PC-3 (cell line): ENCODE measurements around the gene ISM2. TPM values are rescaled to one million over a fixed set of nuclear protein-coding genes. Genes with fewer than 3 reads are reported as not detected.

Source experiments
- ATAC-seq: fragments of 200-7000 bp; cut with Tn5 transposase; 2 replicates; pipeline ENCODE4 v1.9.1; 2020; ENCODE audit warnings: mild to moderate bottlenecking, moderate library complexity
- BruUV-seq: library from RNA; stranded (reverse); fragments of 400-500 nt; replicated peaks from 2 replicates; lab custom pipeline; 2021; lab: Mats Ljungman, UMichigan
- CTCF ChIA-PET: fragments of 300-600 bp; sonication (Branson Sonifier 250); formaldehyde crosslinking; loops from one replicate; lab custom pipeline; 2022; ENCODE audit warnings: antibody characterized with exemption; lab: Charles Lee
- POLR2A ChIA-PET: fragments of 300-600 bp; sonication (Branson Sonifier 250); formaldehyde crosslinking; loops from one replicate; lab custom pipeline; 2022; ENCODE audit warnings: antibody characterized with exemption; ENCODE audit not compliant: unreplicated experiment; lab: Charles Lee
- DNase-seq: peaks from one replicate; pipeline ENCODE4 v3.0.0-alpha.2; 2015
- H2AFZ ChIP-seq: fragments of 300-600 bp; sonication (generic); 2 replicates; pipeline ENCODE4 v1.6.0; 2016; ENCODE audit warnings: antibody characterized with exemption, low read length
- H3F3A ChIP-seq: fragments of 300-600 bp; sonication (generic); one replicate; pipeline ENCODE4 v1.6.0; 2017; ENCODE audit warnings: antibody characterized with exemption, low read length, control low read depth, mild to moderate bottlenecking; ENCODE audit not compliant: unreplicated experiment
- H3K27ac ChIP-seq: fragments of 300-600 bp; sonication (generic); 2 replicates; pipeline ENCODE4 v1.5.1; 2016; ENCODE audit warnings: mild to moderate bottlenecking, low read length
- H3K27me3 ChIP-seq: fragments of 300-600 bp; sonication (generic); 2 replicates; pipeline ENCODE4 v1.6.1; 2016; ENCODE audit warnings: low read length, mixed read lengths
- H3K36me3 ChIP-seq: fragments of 300-600 bp; sonication (generic); 2 replicates; pipeline ENCODE4 v1.6.1; 2016; ENCODE audit warnings: low read depth, mixed run types, low read length, mixed read lengths
- H3K4me1 ChIP-seq: fragments of 300-600 bp; sonication (generic); 2 replicates; pipeline ENCODE4 v1.5.1; 2016; ENCODE audit warnings: low read length; ENCODE audit not compliant: insufficient read depth
- H3K4me2 ChIP-seq: fragments of 300-600 bp; sonication (generic); 2 replicates; pipeline ENCODE4 v1.6.0; 2016; ENCODE audit warnings: low read length
- H3K4me3 ChIP-seq: fragments of 300-600 bp; sonication (generic); 2 replicates; pipeline ENCODE4 v1.5.1; 2016; ENCODE audit warnings: mild to moderate bottlenecking, low read length, mixed read lengths
- H3K79me2 ChIP-seq: fragments of 300-600 bp; sonication (generic); 2 replicates; pipeline ENCODE4 v1.6.1; 2017; ENCODE audit warnings: low read length, mixed read lengths
- H3K9ac ChIP-seq: fragments of 300-600 bp; sonication (generic); 2 replicates; pipeline ENCODE4 v1.6.0; 2016; ENCODE audit warnings: mild to moderate bottlenecking, low read length
- H3K9me2 ChIP-seq: fragments of 300-600 bp; sonication (generic); replicated peaks from 2 replicates; pipeline ENCODE4 v1.6.1; 2016; ENCODE audit warnings: mixed run types, low read length, mixed read lengths
- H3K9me3 ChIP-seq: fragments of 300-600 bp; sonication (generic); 2 replicates; pipeline ENCODE4 v1.6.1; 2016; ENCODE audit warnings: low read length, mixed read lengths
- H4K20me1 ChIP-seq: fragments of 300-600 bp; sonication (generic); 2 replicates; pipeline ENCODE4 v1.6.1; 2016; ENCODE audit warnings: low read length, mixed read lengths
- CTCF ChIP-seq: fragments of 300-600 bp; sonication (generic); conservative IDR thresholded peaks from 2 replicates; pipeline ENCODE4 v1.5.1; 2017; ENCODE audit warnings: antibody characterized with exemption, low read depth, mild to moderate bottlenecking, low read length
- EZH2 ChIP-seq: fragments of 300-600 bp; sonication (generic); IDR thresholded peaks from one replicate; pipeline ENCODE4 v1.6.1; 2017; ENCODE audit warnings: antibody characterized with exemption, mild to moderate bottlenecking, low read length; ENCODE audit not compliant: unreplicated experiment
- EZH2phosphoT487 ChIP-seq: fragments of 300-600 bp; sonication (generic); IDR thresholded peaks from 2 replicates; pipeline ENCODE4 v1.6.1; 2018; ENCODE audit warnings: mild to moderate bottlenecking, antibody characterized with exemption, low read length, borderline replicate concordance
- intact Hi-C: fragments of 100-400 bp; cut with micrococcal nuclease; formaldehyde crosslinking; loops from 2 replicates; pipeline ENCODE4 v1.9.0; 2023
- total RNA-seq: library from RNA; depleted of rRNA; stranded (reverse); fragments of >200 nt; gene quantifications from 2 replicates; pipeline ENCODE4 v1.2.3, GENCODE V29; 2014

Gene ISM2
- total RNA-seq, 1 experiment from 2014 or later, result 0.95 TPM

- no peaks in the 10 kb centered on the region for H3K27me3 ChIP-seq
- H3K79me2 ChIP-seq, result no peaks in the 10 kb centered on the region
- no TSS peak for BruUV-seq
- no peaks in the 10 kb centered on the region for H4K20me1 ChIP-seq
- H2AFZ ChIP-seq, result no peak overlapping the region
- no peak overlapping the region for H3K27ac ChIP-seq
- H3K9me3 ChIP-seq, result no peaks in the 10 kb centered on the region
- no peak overlapping the region for H3K4me3 ChIP-seq
- H3K4me2 ChIP-seq, result no peak overlapping the region
- DNase-seq (no peak), ATAC-seq (no peak)
- no peaks in the 10 kb centered on the region for H3F3A ChIP-seq
- no peaks in the 10 kb centered on the region for H3K9me2 ChIP-seq
- CTCF ChIA-PET, result no interaction called here
- no peaks in the 10 kb centered on the region for H3K4me1 ChIP-seq
- H3K36me3 ChIP-seq, result peaks cover 43% of the 10 kb centered on the region
- intact Hi-C loops, result no loop called here
- POLR2A ChIA-PET, result no interaction called here
- TF ChIP-seq EZH2phosphoT487 (no peak), CTCF (no peak), EZH2 (no peak)
- no peak overlapping the region for H3K9ac ChIP-seq
These were observed 46.0 kb upstream of the ISM2 start for GRCh38 chr14:77544571-77544970.

GRCh38 chr14:77543637-77544334, 45.2 kb upstream of the ISM2 start:
- intact Hi-C loops, result no loop called here
- no peaks in the 10 kb centered on the region for H3K9me3 ChIP-seq
- H3K9ac ChIP-seq, result no peak overlapping the region
- CTCF ChIA-PET, result no interaction called here
- no peak overlapping the region for H2AFZ ChIP-seq
- DNase-seq (no peak), ATAC-seq (no peak)
- no TSS peak for BruUV-seq
- H3K79me2 ChIP-seq, result no peaks in the 10 kb centered on the region
- no peak overlapping the region for H3K27ac ChIP-seq
- H3K4me1 ChIP-seq, result no peaks in the 10 kb centered on the region
- peaks cover 35% of the 10 kb centered on the region for H3K36me3 ChIP-seq
- no peak overlapping the region for H3K4me2 ChIP-seq
- POLR2A ChIA-PET, result interaction anchor here (0.6 kb wide), 1 partner anchor 225 kb away, joined by 3 read pairs; no protein-coding TSS in a partner anchor
- H3K4me3 ChIP-seq, result no peak overlapping the region
- no peaks in the 10 kb centered on the region for H3K9me2 ChIP-seq
- H4K20me1 ChIP-seq, result no peaks in the 10 kb centered on the region
- H3K27me3 ChIP-seq, result no peaks in the 10 kb centered on the region
- no peak for TF ChIP-seq EZH2phosphoT487
- no peak for TF ChIP-seq EZH2
- no peak for TF ChIP-seq CTCF
- H3F3A ChIP-seq, result no peaks in the 10 kb centered on the region

- Histone ChIP-seq H3K27ac (no peak overlapping the region), H3K4me3 (no peak overlapping the region), H3K9ac (no peak overlapping the region), H3K27me3 (no peaks in the 10 kb centered on the region), H3K9me2 (no peaks in the 10 kb centered on the region), H4K20me1 (no peaks in the 10 kb centered on the region), H2AFZ (no peak overlapping the region), H3K4me1 (no peaks in the 10 kb centered on the region), H3K79me2 (no peaks in the 10 kb centered on the region), H3K9me3 (no peaks in the 10 kb centered on the region), H3K36me3 (peaks cover 29% of the 10 kb centered on the region), H3F3A (no peaks in the 10 kb centered on the region), H3K4me2 (no peak overlapping the region)
- CTCF ChIA-PET, result no interaction called here
- intact Hi-C loops, result no loop called here
- BruUV-seq, result no TSS peak
- no peak for TF ChIP-seq EZH2phosphoT487
- TF ChIP-seq EZH2, result no peak
- TF ChIP-seq CTCF, result no peak
- ATAC-seq (no peak), DNase-seq (no peak)
- POLR2A ChIA-PET, result interaction anchor here (0.6 kb wide), 1 partner anchor 69 kb away, joined by 3 read pairs; no protein-coding TSS in a partner anchor
These were observed 44.6 kb upstream of the ISM2 start for GRCh38 chr14:77543240-77543551.
